Measurements from ENCODE around the gene GALNT14.

GALNT14 gene

GRCh38 chr2:30974554-30974953 lies 163.7 kb downstream of the GALNT14 start:
- no peak overlapping the region for H2AK5ac ChIP-seq (ENCODE audit: low read length, severe bottlenecking)
- H2BK12ac ChIP-seq (ENCODE audit: low read length in 2 of 2): no peak overlapping the region
- no peak overlapping the region for H4K91ac ChIP-seq (ENCODE audit: low read length)
- H3K4me3 ChIP-seq (ENCODE audit: insufficient read depth in 1 of 2, low read depth in 1 of 2, low read length in 2 of 2): no peak overlapping the region
- no peak overlapping the region for H4K8ac ChIP-seq (ENCODE audit: low read length)
- H3K27me3 ChIP-seq (ENCODE audit: control insufficient read depth in 1 of 2, insufficient read depth in 1 of 2, low read length in 2 of 2): peaks cover 0 to 24% of the 10 kb centered on the region in 2 experiments
- no peak overlapping the region for H3K4me2 ChIP-seq (ENCODE audit: low read length, poor library complexity, severe bottlenecking)
- H2AFZ ChIP-seq (ENCODE audit: low read depth, low read length): no peak overlapping the region
- H3K4me1 ChIP-seq (ENCODE audit: control insufficient read depth, insufficient read depth, low read depth, low read length): peaks cover 25% of the 10 kb centered on the region
- H3K4ac ChIP-seq (ENCODE audit: low read depth in 1 of 2, low read length in 2 of 2): no peak overlapping the region
- peaks cover 32% of the 10 kb centered on the region for H3K79me1 ChIP-seq (replicated peaks; ENCODE audit: low read length, poor library complexity, severe bottlenecking)
- WGBS: 52% methylated on average over 5 of the region's 5 CpGs
- H3K9ac ChIP-seq (ENCODE audit: low read length): no peak overlapping the region
- no peak overlapping the region for H3K14ac ChIP-seq (ENCODE audit: low read length in 2 of 2)
- H2BK15ac ChIP-seq (ENCODE audit: low read depth, poor library complexity, severe bottlenecking): no peak overlapping the region
- no peak overlapping the region for H3K27ac ChIP-seq (ENCODE audit: low read length, poor library complexity, severe bottlenecking)
- H2BK120ac ChIP-seq (ENCODE audit: low read depth, low read length): no peak overlapping the region
- no peak overlapping the region for H3K23ac ChIP-seq (ENCODE audit: low read length in 2 of 2)
- no peaks in the 10 kb centered on the region for H3K9me3 ChIP-seq (ENCODE audit: control insufficient read depth, low read length)
- no peak for DNase-seq
- peaks cover 0 to 9% of the 10 kb centered on the region in 2 experiments for H3K36me3 ChIP-seq (ENCODE audit: control insufficient read depth in 1 of 2, insufficient read depth in 2 of 2, low read depth in 1 of 2, low read length in 2 of 2)
- no peak overlapping the region for H3K18ac ChIP-seq (ENCODE audit: low read depth in 1 of 2, low read length in 2 of 2)
- no peak overlapping the region for H2BK5ac ChIP-seq (ENCODE audit: low read depth, low read length, poor library complexity, severe bottlenecking)

DNA sequence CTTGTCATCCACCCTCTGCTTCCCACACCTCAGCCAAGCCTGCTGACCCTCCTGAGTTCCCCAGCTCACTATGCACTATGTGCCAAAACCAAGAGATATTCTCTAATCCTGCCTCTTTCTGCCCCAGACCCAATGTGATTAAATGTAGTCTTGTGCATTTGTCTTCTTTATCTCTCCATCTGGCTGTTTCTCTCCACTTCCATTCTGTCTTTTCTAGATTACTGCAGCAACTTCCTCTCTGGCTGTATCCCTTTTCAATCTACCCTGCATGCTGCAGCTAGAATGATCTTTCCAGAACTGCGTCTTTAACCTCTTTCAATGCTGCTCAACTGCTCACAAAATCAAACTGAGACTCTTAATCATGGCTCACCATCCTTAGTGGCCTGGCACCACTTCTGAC lies 164.1 kb downstream of the GALNT14 start:
- WGBS: 67% methylated on average over 1 of the region's 1 CpG

GRCh38 chr2:30971231-30972025 lies 166.8 kb downstream of the GALNT14 start:
- Histone ChIP-seq H3K4me3 (ENCODE audit: insufficient read depth in 1 of 2, low read depth in 1 of 2, low read length in 2 of 2) (peak overlapping the region in 1 of 2 experiments; percentile 53), H3K9ac (ENCODE audit: low read length) (peak overlapping the region; percentile 11), H3K18ac (ENCODE audit: low read depth in 1 of 2, low read length in 2 of 2) (no peak overlapping the region), H3K79me1 (replicated peaks; ENCODE audit: low read length, poor library complexity, severe bottlenecking) (peaks cover 34% of the 10 kb centered on the region), H2BK12ac (ENCODE audit: low read length in 2 of 2) (no peak overlapping the region), H2AK5ac (ENCODE audit: low read length, severe bottlenecking) (no peak overlapping the region), H3K14ac (ENCODE audit: low read length in 2 of 2) (no peak overlapping the region), H4K91ac (ENCODE audit: low read length) (no peak overlapping the region), H3K4ac (ENCODE audit: low read depth in 1 of 2, low read length in 2 of 2) (no peak overlapping the region), H4K8ac (ENCODE audit: low read length) (no peak overlapping the region), H3K4me2 (ENCODE audit: low read length, poor library complexity, severe bottlenecking) (no peak overlapping the region), H3K23ac (ENCODE audit: low read length in 2 of 2) (no peak overlapping the region), H3K27me3 (ENCODE audit: control insufficient read depth in 1 of 2, insufficient read depth in 1 of 2, low read length in 2 of 2) (peaks cover 0 to 30% of the 10 kb centered on the region in 2 experiments), H2BK120ac (ENCODE audit: low read depth, low read length) (no peak overlapping the region), H3K9me3 (ENCODE audit: control insufficient read depth, low read length) (no peaks in the 10 kb centered on the region), H3K36me3 (ENCODE audit: control insufficient read depth in 1 of 2, insufficient read depth in 2 of 2, low read depth in 1 of 2, low read length in 2 of 2) (peaks cover 0 to 18% of the 10 kb centered on the region in 2 experiments), H3K4me1 (ENCODE audit: control insufficient read depth, insufficient read depth, low read depth, low read length) (peaks cover 17% of the 10 kb centered on the region), H3K27ac (ENCODE audit: low read length, poor library complexity, severe bottlenecking) (no peak overlapping the region), H2AFZ (ENCODE audit: low read depth, low read length) (no peak overlapping the region), H2BK15ac (ENCODE audit: low read depth, poor library complexity, severe bottlenecking) (no peak overlapping the region), H2BK5ac (ENCODE audit: low read depth, low read length, poor library complexity, severe bottlenecking) (no peak overlapping the region)
- DNase-seq: no peak
- WGBS: 89% methylated on average over 19 of the region's 19 CpGs

More for the DNA sequence above, 164.1 kb downstream of the GALNT14 start:
- H3K4me2 ChIP-seq (ENCODE audit: low read length, poor library complexity, severe bottlenecking): no peak overlapping the region
- H3K27me3 ChIP-seq (ENCODE audit: control insufficient read depth in 1 of 2, insufficient read depth in 1 of 2, low read length in 2 of 2): peaks cover 0 to 28% of the 10 kb centered on the region in 2 experiments
- H3K79me1 ChIP-seq (replicated peaks; ENCODE audit: low read length, poor library complexity, severe bottlenecking): peaks cover 34% of the 10 kb centered on the region
- H4K91ac ChIP-seq (ENCODE audit: low read length): no peak overlapping the region
- H2AFZ ChIP-seq (ENCODE audit: low read depth, low read length): no peak overlapping the region
- H3K18ac ChIP-seq (ENCODE audit: low read depth in 1 of 2, low read length in 2 of 2): no peak overlapping the region
- no peak overlapping the region for H3K14ac ChIP-seq (ENCODE audit: low read length in 2 of 2)
- no peak for DNase-seq
- no peak overlapping the region for H2BK12ac ChIP-seq (ENCODE audit: low read length in 2 of 2)
- no peak overlapping the region for H3K4me3 ChIP-seq (ENCODE audit: insufficient read depth in 1 of 2, low read depth in 1 of 2, low read length in 2 of 2)
- no peaks in the 10 kb centered on the region for H3K9me3 ChIP-seq (ENCODE audit: control insufficient read depth, low read length)
- no peak overlapping the region for H2BK5ac ChIP-seq (ENCODE audit: low read depth, low read length, poor library complexity, severe bottlenecking)
- no peak overlapping the region for H3K9ac ChIP-seq (ENCODE audit: low read length)
- H3K23ac ChIP-seq (ENCODE audit: low read length in 2 of 2): no peak overlapping the region
- peaks cover 0 to 12% of the 10 kb centered on the region in 2 experiments for H3K36me3 ChIP-seq (ENCODE audit: control insufficient read depth in 1 of 2, insufficient read depth in 2 of 2, low read depth in 1 of 2, low read length in 2 of 2)
- peaks cover 20% of the 10 kb centered on the region for H3K4me1 ChIP-seq (ENCODE audit: control insufficient read depth, insufficient read depth, low read depth, low read length)
- no peak overlapping the region for H2BK120ac ChIP-seq (ENCODE audit: low read depth, low read length)
- H3K27ac ChIP-seq (ENCODE audit: low read length, poor library complexity, severe bottlenecking): no peak overlapping the region
- H3K4ac ChIP-seq (ENCODE audit: low read depth in 1 of 2, low read length in 2 of 2): no peak overlapping the region
- no peak overlapping the region for H2AK5ac ChIP-seq (ENCODE audit: low read length, severe bottlenecking)
- no peak overlapping the region for H4K8ac ChIP-seq (ENCODE audit: low read length)
- no peak overlapping the region for H2BK15ac ChIP-seq (ENCODE audit: low read depth, poor library complexity, severe bottlenecking)

DNA sequence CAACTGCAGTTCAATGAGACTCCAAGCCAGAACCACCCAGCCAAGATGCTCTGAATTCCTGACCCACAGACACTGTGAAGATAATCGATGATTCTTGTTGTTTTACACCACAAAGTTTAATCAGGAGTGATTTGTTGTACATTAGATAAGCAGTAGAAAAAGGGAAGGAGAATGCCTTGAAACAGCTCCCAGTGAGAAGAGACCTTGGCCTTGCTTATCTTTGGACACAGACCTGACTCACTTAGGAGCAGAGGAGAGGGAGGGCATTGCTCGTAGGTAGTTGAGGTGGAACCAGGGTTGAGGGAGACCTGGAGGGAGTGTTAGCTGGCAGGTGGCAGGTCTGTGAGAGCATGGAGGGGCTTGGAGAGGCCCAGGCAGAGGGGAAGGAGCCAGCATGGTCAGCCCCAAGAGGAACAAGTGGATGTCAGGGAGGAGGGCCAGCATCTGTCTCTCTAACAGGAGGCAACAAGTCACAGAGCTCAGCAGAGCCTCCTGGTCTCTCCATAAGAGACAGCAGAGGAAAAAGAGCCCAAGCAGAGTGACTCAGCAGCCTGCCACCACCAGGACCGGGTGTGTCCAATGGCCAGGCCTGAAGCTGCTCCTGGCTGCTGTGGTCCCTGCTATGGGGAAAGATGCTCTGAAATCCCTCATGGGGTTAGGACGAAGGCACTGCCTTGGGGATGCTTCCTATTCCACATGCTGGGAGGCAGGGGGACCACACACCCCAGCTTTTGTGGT lies 169.4 kb downstream of the GALNT14 start:
- Histone ChIP-seq H3K4ac (ENCODE audit: low read depth in 1 of 2, low read length in 2 of 2) (no peak overlapping the region), H4K8ac (ENCODE audit: low read length) (no peak overlapping the region), H2BK12ac (ENCODE audit: low read length in 2 of 2) (no peak overlapping the region), H3K4me1 (ENCODE audit: control insufficient read depth, insufficient read depth, low read depth, low read length) (peaks cover 19% of the 10 kb centered on the region), H2AK5ac (ENCODE audit: low read length, severe bottlenecking) (no peak overlapping the region), H3K18ac (ENCODE audit: low read depth in 1 of 2, low read length in 2 of 2) (no peak overlapping the region), H4K91ac (ENCODE audit: low read length) (no peak overlapping the region), H3K36me3 (ENCODE audit: control insufficient read depth in 1 of 2, insufficient read depth in 2 of 2, low read depth in 1 of 2, low read length in 2 of 2) (peaks cover 0 to 42% of the 10 kb centered on the region in 2 experiments), H2AFZ (ENCODE audit: low read depth, low read length) (no peak overlapping the region), H3K14ac (ENCODE audit: low read length in 2 of 2) (no peak overlapping the region), H3K27ac (ENCODE audit: low read length, poor library complexity, severe bottlenecking) (no peak overlapping the region), H3K27me3 (ENCODE audit: control insufficient read depth in 1 of 2, insufficient read depth in 1 of 2, low read length in 2 of 2) (peaks cover 0 to 29% of the 10 kb centered on the region in 2 experiments), H3K9me3 (ENCODE audit: control insufficient read depth, low read length) (no peaks in the 10 kb centered on the region), H3K23ac (ENCODE audit: low read length in 2 of 2) (no peak overlapping the region), H2BK5ac (ENCODE audit: low read depth, low read length, poor library complexity, severe bottlenecking) (no peak overlapping the region), H3K79me1 (replicated peaks; ENCODE audit: low read length, poor library complexity, severe bottlenecking) (peaks cover 27% of the 10 kb centered on the region), H3K4me2 (ENCODE audit: low read length, poor library complexity, severe bottlenecking) (no peak overlapping the region), H2BK120ac (ENCODE audit: low read depth, low read length) (no peak overlapping the region), H3K4me3 (ENCODE audit: insufficient read depth in 1 of 2, low read depth in 1 of 2, low read length in 2 of 2) (no peak overlapping the region), H2BK15ac (ENCODE audit: low read depth, poor library complexity, severe bottlenecking) (no peak overlapping the region), H3K9ac (ENCODE audit: low read length) (no peak overlapping the region)
- DNase-seq: no peak
- 61% methylated on average over 4 of the region's 4 CpGs for WGBS

All from mesenchymal stem cell (in vitro differentiated cells and primary cell).